H1 (cell line): ENCODE data around the gene C2orf72. TPM values are rescaled to one million over a fixed set of nuclear protein-coding genes. Genes with fewer than 3 reads are reported as not detected.

Source experiments
- CTCF ChIA-PET: fragments of 300-600 bp; sonication (Branson Sonifier 250); formaldehyde crosslinking; loops from one replicate; lab custom pipeline; 2021; ENCODE audit not compliant: partially characterized antibody; lab: Charles Lee
- POLR2A ChIA-PET: fragments of 300-600 bp; sonication (Branson Sonifier 250); formaldehyde crosslinking; loops from one replicate; lab custom pipeline; 2021; ENCODE audit warnings: inconsistent platforms; ENCODE audit not compliant: partially characterized antibody; lab: Charles Lee
- DNase-seq, 2 experiments: peaks; one replicate each; pipeline versions ENCODE4 v3.0.0 to v3.0.0-alpha.2; 2010 to 2022; ENCODE audit warnings: low spot score in 2 of 2, low read depth in 1 of 2, mixed read lengths in 1 of 2
- FAIRE-seq: peaks from 2 replicates; lab custom pipeline; 2011; peaks lifted over from hg19 to GRCh38; lab: Jason Lieb, UNC
- H2AFZ ChIP-seq: 2 replicates; pipeline ENCODE4 v1.8.1; 2012; ENCODE audit warnings: low read length, inconsistent platforms
- H2AK5ac ChIP-seq: 2 replicates; pipeline ENCODE4 v1.6.1; 2013; ENCODE audit warnings: low read depth, low read length
- H2BK120ac ChIP-seq: replicated peaks from 2 replicates; pipeline ENCODE3; 2013; ENCODE audit warnings: low read depth, low read length, inconsistent platforms
- H2BK12ac ChIP-seq: 2 replicates; pipeline ENCODE4 v1.6.1; 2013; ENCODE audit warnings: low read depth, low read length
- H2BK15ac ChIP-seq: 2 replicates; pipeline ENCODE4 v1.6.1; 2013; ENCODE audit warnings: low read length
- H2BK20ac ChIP-seq: 2 replicates; pipeline ENCODE4 v1.6.1; 2013; ENCODE audit warnings: low read length
- H2BK5ac ChIP-seq: 2 replicates; pipeline ENCODE4 v1.6.1; 2013; ENCODE audit warnings: low read depth, low read length
- H3K14ac ChIP-seq: 2 replicates; pipeline ENCODE4 v1.6.1; 2013; ENCODE audit warnings: inconsistent platforms; ENCODE audit not compliant: insufficient read length
- H3K18ac ChIP-seq: 2 replicates; pipeline ENCODE4 v1.6.1; 2013; ENCODE audit warnings: low read length; ENCODE audit errors: extremely low read depth
- H3K23ac ChIP-seq: 2 replicates; pipeline ENCODE4 v1.6.1; 2013; ENCODE audit warnings: inconsistent platforms; ENCODE audit not compliant: insufficient read length
- H3K23me2 ChIP-seq: 2 replicates; pipeline ENCODE4 v1.6.1; 2013; ENCODE audit warnings: low read depth, low read length
- H3K27ac ChIP-seq: 2 replicates; pipeline ENCODE4 v1.6.1; 2011; ENCODE audit warnings: low read depth, low read length, inconsistent platforms
- H3K27me3 ChIP-seq, 4 experiments: replicated peaks in 1 of 4; 1 replicate in 1 of 4; 2 replicates in 3 of 4; pipeline versions ENCODE4 v1.6.1 to v1.8.1; 2011 to 2013; ENCODE audit warnings: low read length in 3 of 4, mild to moderate bottlenecking in 3 of 4, inconsistent platforms in 2 of 4, mixed read lengths in 2 of 4, moderate library complexity in 1 of 4; ENCODE audit not compliant: control insufficient read depth in 3 of 4, insufficient read depth in 3 of 4; ENCODE audit errors: extremely low read depth in 1 of 4
- H3K36me3 ChIP-seq, 4 experiments: 2 replicates each; pipeline versions ENCODE4 v1.6.1 to v1.8.1; 2011 to 2013; ENCODE audit warnings: mild to moderate bottlenecking in 4 of 4, low read length in 3 of 4, moderate library complexity in 2 of 4, control low read depth in 1 of 4, inconsistent platforms in 1 of 4; ENCODE audit not compliant: insufficient read depth in 4 of 4, control insufficient read depth in 2 of 4
- H3K4ac ChIP-seq: replicated peaks from 2 replicates; pipeline ENCODE3; 2013; ENCODE audit warnings: low read length, low read depth, mixed read lengths, inconsistent platforms; ENCODE audit not compliant: insufficient read length
- H3K4me1 ChIP-seq, 4 experiments: replicated peaks in 1 of 4; 1 replicate in 1 of 4; 2 replicates in 3 of 4; pipeline versions ENCODE4 v1.6.1 to v1.8.1; 2011 to 2013; ENCODE audit warnings: low read length in 3 of 4, inconsistent platforms in 2 of 4, mixed read lengths in 1 of 4; ENCODE audit not compliant: insufficient read depth in 4 of 4, control insufficient read depth in 3 of 4
- H3K4me2 ChIP-seq, 2 experiments: 2 replicates each; pipeline versions ENCODE4 v1.6.1 to v1.8.1; 2011 to 2013; ENCODE audit warnings: low read depth in 2 of 2, low read length in 2 of 2, control low read depth in 1 of 2, inconsistent platforms in 1 of 2, mild to moderate bottlenecking in 1 of 2; ENCODE audit not compliant: insufficient read depth in 1 of 2
- H3K4me3 ChIP-seq, 4 experiments: fragments of 200-600, 300-600 bp in 1 of 4; sonication (generic), shearing (Covaris generic), sonication (Bioruptor Twin) in 1 of 4; 2 replicates each; pipeline versions ENCODE4 v1.5.1 to v1.8.1; 2011 to 2016; ENCODE audit warnings: low read length in 4 of 4, low read depth in 3 of 4, control low read depth in 2 of 4, inconsistent platforms in 2 of 4, mild to moderate bottlenecking in 2 of 4, mixed read lengths in 1 of 4, moderate library complexity in 1 of 4; ENCODE audit not compliant: insufficient read depth in 2 of 4; ENCODE audit errors: extremely low read depth in 1 of 4
- H3K56ac ChIP-seq: replicated peaks from 2 replicates; pipeline ENCODE3; 2013; ENCODE audit warnings: low read depth, mild to moderate bottlenecking, mixed read lengths, low read length, inconsistent platforms; ENCODE audit not compliant: insufficient read length
- H3K79me1 ChIP-seq: 2 replicates; pipeline ENCODE4 v1.6.1; 2013; ENCODE audit warnings: low read depth, low read length, control low read depth
- H3K79me2 ChIP-seq, 2 experiments: 2 replicates each; pipeline versions ENCODE4 v1.6.1 to v1.8.1; 2012 to 2013; ENCODE audit warnings: low read length in 2 of 2, mild to moderate bottlenecking in 2 of 2, inconsistent platforms in 1 of 2; ENCODE audit not compliant: insufficient read depth in 2 of 2, control insufficient read depth in 1 of 2
- H3K9ac ChIP-seq, 4 experiments: replicated peaks in 1 of 4; 1 replicate in 1 of 4; 2 replicates in 3 of 4; pipeline versions ENCODE4 v1.6.1 to v1.8.1; 2011 to 2013; ENCODE audit warnings: low read depth in 3 of 4, low read length in 3 of 4, control low read depth in 2 of 4, mild to moderate bottlenecking in 2 of 4, moderate library complexity in 2 of 4, inconsistent platforms in 1 of 4; ENCODE audit errors: extremely low read depth in 1 of 4
- H3K9me3 ChIP-seq, 2 experiments: 2 replicates each; pipeline versions ENCODE4 v1.6.1 to v1.8.1; 2012 to 2013; ENCODE audit warnings: mild to moderate bottlenecking in 2 of 2, moderate library complexity in 2 of 2, control low read depth in 1 of 2, inconsistent platforms in 1 of 2, low read depth in 1 of 2, low read length in 1 of 2, mixed read lengths in 1 of 2; ENCODE audit not compliant: insufficient read depth in 2 of 2
- H4K20me1 ChIP-seq, 2 experiments: replicated peaks in 1 of 2; 2 replicates each; pipeline versions ENCODE3 to v1.8.1; 2011 to 2013; ENCODE audit warnings: inconsistent platforms in 2 of 2, low read length in 2 of 2, mild to moderate bottlenecking in 1 of 2; ENCODE audit not compliant: insufficient read depth in 2 of 2, control insufficient read depth in 1 of 2
- H4K5ac ChIP-seq: 2 replicates; pipeline ENCODE4 v1.6.1; 2013; ENCODE audit warnings: low read length, low read depth, mixed read lengths, inconsistent platforms; ENCODE audit not compliant: insufficient read length
- H4K8ac ChIP-seq: 2 replicates; pipeline ENCODE4 v1.8.0; 2013; ENCODE audit warnings: mild to moderate bottlenecking, moderate library complexity, low read length, inconsistent platforms; ENCODE audit not compliant: insufficient read depth; ENCODE audit errors: extremely low read depth
- H4K91ac ChIP-seq: replicated peaks from 2 replicates; pipeline ENCODE3; 2013; ENCODE audit warnings: low read length, mixed read lengths, inconsistent platforms; ENCODE audit not compliant: insufficient read length
- ASH2L ChIP-seq: fragments of 200-600, 300-600 bp; sonication (generic); IDR thresholded peaks from one replicate; pipeline ENCODE4 v1.7.1; 2017; ENCODE audit warnings: low read length
- CBX5 ChIP-seq: fragments of 300-800, 300-1000 bp; sonication (generic); IDR thresholded peaks from 2 replicates; pipeline ENCODE4 v1.7.1; 2016; ENCODE audit warnings: antibody characterized with exemption, low read length, low read depth
- CREB1 ChIP-seq: IDR thresholded peaks from 2 replicates; pipeline ENCODE4 v1.6.1; 2012; ENCODE audit warnings: inconsistent platforms
- GABPA ChIP-seq: IDR thresholded peaks from 2 replicates; pipeline ENCODE4 v1.6.1; 2011; ENCODE audit warnings: mild to moderate bottlenecking, low read length, moderate library complexity, borderline replicate concordance; ENCODE audit not compliant: insufficient read depth
- JUN ChIP-seq: IDR thresholded peaks from 2 replicates; pipeline ENCODE4 v1.6.1; 2011; ENCODE audit warnings: low read depth, mild to moderate bottlenecking, improper control_type of control experiment, low read length
- KDM5A ChIP-seq: fragments of 200-600 bp; IDR thresholded peaks from 2 replicates; pipeline ENCODE4 v1.7.1; 2012; ENCODE audit warnings: mild to moderate bottlenecking, low read length, inconsistent platforms, mixed read lengths
- MAFK ChIP-seq: IDR thresholded peaks from 2 replicates; pipeline ENCODE4 v1.6.1; 2012; ENCODE audit warnings: low read depth, mild to moderate bottlenecking, improper control_type of control experiment, low read length
- RXRA ChIP-seq: IDR thresholded peaks from 2 replicates; pipeline ENCODE4 v1.6.1; 2011; ENCODE audit warnings: low read depth, mild to moderate bottlenecking, low read length, moderate library complexity; ENCODE audit not compliant: insufficient read depth
- SAP30 ChIP-seq: fragments of 300-600 bp; sonication (generic); IDR thresholded peaks from 2 replicates; pipeline ENCODE4 v1.7.1; 2012; ENCODE audit warnings: low read length, moderate library complexity, mild to moderate bottlenecking, inconsistent platforms; ENCODE audit not compliant: insufficient read depth, insufficient replicate concordance
- SIRT6 ChIP-seq: IDR thresholded peaks from one replicate; pipeline ENCODE4 v1.7.1; 2012; ENCODE audit warnings: low read length, inconsistent platforms
- SIX5 ChIP-seq: IDR thresholded peaks from 2 replicates; pipeline ENCODE4 v1.6.1; 2011; ENCODE audit warnings: mild to moderate bottlenecking, low read depth, low read length
- TCF12 ChIP-seq: IDR thresholded peaks from 2 replicates; pipeline ENCODE4 v1.6.1; 2011; ENCODE audit warnings: low read depth, mild to moderate bottlenecking, low read length
- YY1 ChIP-seq: IDR thresholded peaks from 2 replicates; pipeline ENCODE4 v1.6.1; 2011; ENCODE audit warnings: low read depth, mild to moderate bottlenecking, low read length
- WGBS, 2 experiments: shearing (Covaris generic) in 1 of 2; methylation state at CpG; one replicate each; pipeline versions ENCODE4 v1.1.6 to v1.1.7; 2013 to 2015; ENCODE audit warnings: low lambda C conversion rate in 2 of 2, mixed read lengths in 2 of 2, inconsistent platforms in 1 of 2, low coverage in 1 of 2, missing lambda C conversion rate in 1 of 2; ENCODE audit not compliant: insufficient replicate concordance in 2 of 2, insufficient coverage in 1 of 2, insufficient read length in 1 of 2; ENCODE audit errors: extremely low coverage in 1 of 2, missing lambda C conversion rate in 1 of 2; 5-methylcytosine and 5-hydroxymethylcytosine counted together
- polyA plus RNA-seq, 7 experiments: library from polyadenylated mRNA; depleted of rRNA in 3 of 7; stranded (reverse) in 5 of 7; unstranded in 2 of 7; fragments of >200 nt in 5 of 7; fragments of 200-250 nt in 2 of 7; gene quantifications; 1 replicate in 5 of 7; 2 replicates in 1 of 7; 4 replicates in 1 of 7; pipeline versions ENCODE4 v1.2.1 to v1.2.3, GENCODE V29; 2011 to 2013; ENCODE audit warnings: missing spikeins in 2 of 7, mixed read lengths in 2 of 7
- total RNA-seq: library from RNA; stranded (reverse); fragmentation: NEBNext Ultra II Directional; extraction: Animal tissue kit (Norgen Biotek cat#: 25700); gene quantifications from 2 replicates; pipeline ENCODE4 v1.2.1, GENCODE V29; 2021

C2orf72 gene
- total and polyA plus RNA-seq, 2 of the 8 experiments (the other 6 are each of a cell fraction or from before 2014, with no cell fraction given): 1.1 to 1.7 TPM

DNA sequence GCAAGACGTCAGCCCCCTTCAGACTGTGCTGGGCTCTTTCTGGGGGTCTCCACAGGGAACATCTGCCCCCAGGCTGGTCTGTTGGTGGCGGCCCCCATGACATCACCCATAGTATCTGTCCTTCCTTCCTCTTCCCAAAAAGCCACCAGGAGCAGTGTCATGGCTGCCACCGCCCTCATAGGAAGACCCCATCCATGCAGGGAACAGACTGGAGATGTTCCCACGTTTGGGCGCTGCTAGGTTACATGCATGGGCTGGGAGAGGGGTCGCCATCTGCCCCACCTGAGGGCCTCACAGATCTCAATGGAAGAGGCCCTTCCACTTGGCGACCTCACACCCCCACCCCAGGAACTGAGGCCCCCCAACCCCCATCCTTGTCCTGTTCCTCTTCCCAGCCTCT, 36.3 kb upstream of the C2orf72 start:
- H2BK120ac ChIP-seq: no peak overlapping the region
- H3K4me1 ChIP-seq: no peaks in the 10 kb centered on the region; a peak in 2 of 7 replicates
- no peak overlapping the region for H2AK5ac ChIP-seq
- peaks cover 0 to 6% (median 3%) of the 10 kb centered on the region in 4 experiments; a peak in 3 of 7 replicates for H3K27me3 ChIP-seq
- no peak for DNase-seq
- no peak overlapping the region for H3K27ac ChIP-seq
- H2BK20ac ChIP-seq: no peak overlapping the region
- peaks cover 3% of the 10 kb centered on the region in 2 experiments; a peak in 1 of 4 replicates for H3K9me3 ChIP-seq
- H3K4ac ChIP-seq: no peak overlapping the region
- H3K4me3 ChIP-seq: no peak overlapping the region
- no peak overlapping the region for H3K4me2 ChIP-seq
- H2BK12ac ChIP-seq: no peak overlapping the region
- no peak overlapping the region for H2AFZ ChIP-seq
- H3K9ac ChIP-seq: no peak overlapping the region
- H3K23me2 ChIP-seq: peaks cover 10% of the 10 kb centered on the region; the same call in 1 of the 2 replicates
- FAIRE-seq: no peak
- H4K20me1 ChIP-seq: peaks cover 0 to 2% of the 10 kb centered on the region in 2 experiments
- H4K91ac ChIP-seq: no peak overlapping the region
- no peak overlapping the region for H4K5ac ChIP-seq
- no peaks in the 10 kb centered on the region for H3K79me1 ChIP-seq
- no peak overlapping the region for H3K56ac ChIP-seq
- ChIA-PET POLR2A (no interaction called here), CTCF (interaction anchor here (0.6 to 2.3 kb wide), 8 partner anchors 9 to 161 kb away, joined by 3 to 11 read pairs (median 4); no protein-coding TSS in a partner anchor)
- no peak overlapping the region for H3K18ac ChIP-seq
- H2BK15ac ChIP-seq: no peak overlapping the region
- TF ChIP-seq RXRA: no peak
- no peak for TF ChIP-seq KDM5A
- no peak for TF ChIP-seq ASH2L
- no peak for TF ChIP-seq CBX5
- TF ChIP-seq TCF12: no peak
- no peak for TF ChIP-seq JUN
- no peak for TF ChIP-seq SIRT6
- TF ChIP-seq CREB1: no peak
- TF ChIP-seq SAP30: no peak
- TF ChIP-seq YY1: no peak
- no peak for TF ChIP-seq GABPA
- no peak for TF ChIP-seq MAFK
- no peak for TF ChIP-seq SIX5
- no peak overlapping the region for H3K14ac ChIP-seq
- no peaks in the 10 kb centered on the region for H3K79me2 ChIP-seq
- no peak overlapping the region for H4K8ac ChIP-seq
- 80% methylated on average over 6 of the region's 7 CpGs; no CpG with 5 or more reads in 1 of the 2 experiments for WGBS, 2 experiments
- H3K36me3 ChIP-seq: no peaks in the 10 kb centered on the region
- H3K23ac ChIP-seq: no peak overlapping the region
- H2BK5ac ChIP-seq: no peak overlapping the region
